Measurements from ENCODE around the gene TYSND1.
"Not testable (repeated sequence)": the region's sequence is repeated elsewhere in the genome, so short reads cannot be mapped to it uniquely, and the experiment has no call there.

The TYSND1 gene

DNA sequence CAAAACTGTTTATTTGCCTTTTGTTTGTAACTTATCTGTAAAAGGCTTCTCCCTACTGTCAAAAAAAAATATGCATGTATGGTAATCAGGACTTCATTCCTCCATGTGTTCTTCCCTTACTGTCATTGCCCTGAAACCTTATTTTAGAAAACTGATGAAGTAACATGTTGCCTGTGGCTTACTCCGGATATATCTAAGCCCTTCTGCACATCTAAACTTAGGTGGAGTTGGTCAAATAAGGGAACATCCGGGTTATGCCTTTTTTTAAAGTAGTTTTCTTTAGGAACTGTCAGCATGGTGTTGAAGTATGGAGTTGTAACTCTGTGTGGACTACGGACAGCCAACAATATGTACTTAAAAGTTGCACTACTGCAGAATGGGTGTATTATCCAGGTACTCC is 17.7 kb upstream of the TYSND1 start:
- DNase-seq (ENCODE audit: low spot score) = no peak

DNA sequence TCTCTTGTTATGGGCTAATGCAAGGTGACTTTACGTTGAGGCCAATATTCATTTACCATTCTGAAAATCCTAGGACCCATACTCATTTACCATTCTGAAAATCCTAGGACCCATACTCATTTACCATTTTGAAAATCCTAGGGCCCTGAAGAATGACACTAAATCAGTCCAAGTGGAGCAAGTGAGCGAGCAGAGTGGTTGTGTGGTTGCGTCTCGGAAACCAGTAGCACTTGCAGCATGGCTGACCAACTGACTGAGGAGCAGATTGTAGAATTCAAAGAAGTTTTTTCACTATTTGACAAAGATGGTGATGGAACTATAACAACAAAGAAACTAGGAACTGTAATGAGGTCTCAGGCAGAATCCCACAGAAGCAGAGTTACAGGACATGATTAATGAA is 16.9 kb upstream of the TYSND1 start:
- DNase-seq (ENCODE audit: low spot score) = no peak

- DNase-seq (ENCODE audit: low spot score) = no peak
These were observed 16.3 kb upstream of the TYSND1 start for GRCh38 chr10:70162892-70163201.

- DNase-seq (ENCODE audit: low spot score) = no peak
These were observed 15.8 kb upstream of the TYSND1 start for GRCh38 chr10:70162151-70162891.

DNA sequence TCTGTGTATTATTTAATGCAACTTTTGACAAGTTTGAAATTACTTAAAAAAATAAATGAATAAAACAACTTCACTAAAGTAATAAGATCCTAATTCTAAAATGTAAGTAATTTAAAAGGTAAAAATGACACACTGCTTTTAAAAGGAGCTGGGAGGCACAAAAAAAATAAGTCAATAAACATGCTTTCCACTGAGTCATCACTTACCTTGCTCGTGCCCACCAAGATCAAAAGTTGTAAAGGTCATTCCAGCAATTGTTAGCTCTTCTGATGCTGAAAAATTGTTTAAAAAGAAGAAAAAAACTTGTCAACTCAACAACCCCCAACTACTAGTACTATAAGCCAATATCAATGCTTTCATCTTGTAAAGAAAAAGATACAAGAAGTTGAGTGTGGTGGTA is 14.3 kb upstream of the TYSND1 start:
- DNase-seq (ENCODE audit: low spot score) = no peak

DNA sequence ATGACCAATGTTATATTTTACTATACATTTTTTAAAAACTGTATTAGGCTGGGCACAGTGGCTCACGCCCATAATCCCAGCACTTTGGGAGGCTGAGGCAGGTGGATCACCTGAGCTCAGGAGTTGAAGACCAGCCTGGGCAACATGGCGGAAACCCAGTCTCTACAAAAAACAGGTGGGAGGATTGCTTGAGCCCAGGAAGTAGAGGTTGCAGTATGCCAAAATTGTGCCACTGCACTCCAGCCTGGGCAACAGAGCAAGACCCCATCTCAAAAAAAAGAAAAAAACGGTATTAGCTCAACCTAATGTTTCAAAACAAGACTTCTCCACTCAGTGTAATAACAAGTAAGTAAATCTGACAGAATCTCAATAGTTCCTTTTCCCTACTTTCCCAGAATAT is 12.9 kb upstream of the TYSND1 start:
- DNase-seq (ENCODE audit: low spot score) = not testable (repeated sequence)

DNA sequence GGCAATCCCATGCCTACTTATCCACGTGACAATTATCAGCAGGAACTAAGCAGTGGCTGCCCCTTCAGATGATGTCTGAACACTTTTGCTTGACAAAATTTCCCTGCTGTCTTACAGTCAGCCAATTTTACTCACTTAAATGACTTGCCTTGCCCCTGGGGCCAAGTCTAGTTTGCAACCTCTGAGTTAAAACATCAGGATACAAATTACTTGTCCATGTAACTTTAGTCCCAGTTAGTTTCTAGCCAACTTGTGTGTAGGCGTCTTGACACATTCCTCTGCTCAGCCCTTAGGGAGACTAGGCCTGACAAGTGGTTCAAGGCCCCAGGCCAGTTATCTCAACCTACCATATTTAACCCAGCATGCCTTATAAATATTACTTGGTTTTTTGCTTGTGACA is 11.6 kb upstream of the TYSND1 start:
- no peak for DNase-seq (ENCODE audit: low spot score)

- no peak for DNase-seq (ENCODE audit: low spot score)
These were observed 8.8 kb upstream of the TYSND1 start for GRCh38 chr10:70155255-70155838.

- DNase-seq (ENCODE audit: low spot score) = no peak
These were observed 2.0 kb upstream of the TYSND1 start for GRCh38 chr10:70148516-70148915.

DNA sequence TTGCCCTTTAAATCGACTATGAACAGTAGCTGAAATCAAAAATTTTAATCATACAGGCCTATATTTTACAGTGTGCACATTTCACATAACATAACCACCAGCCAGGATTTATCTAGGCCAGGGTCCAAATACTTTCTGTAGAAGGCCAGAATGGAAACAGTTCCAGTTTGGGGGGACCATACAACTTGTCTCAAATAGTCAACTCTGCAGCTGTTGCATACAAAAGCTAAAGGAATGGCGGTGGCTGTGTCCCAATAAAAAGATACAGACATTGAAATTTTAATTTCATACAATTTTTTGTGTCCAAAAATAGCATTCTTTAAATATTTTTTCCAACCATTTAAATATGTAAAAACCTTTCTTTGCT is 742 bp upstream of the TYSND1 start:
- DNase-seq (ENCODE audit: low spot score) = no peak

GRCh38 chr10:70145666-70146488 is 623 bp downstream of the TYSND1 start:
- peak; percentile 58 for DNase-seq (ENCODE audit: low spot score)

DNA sequence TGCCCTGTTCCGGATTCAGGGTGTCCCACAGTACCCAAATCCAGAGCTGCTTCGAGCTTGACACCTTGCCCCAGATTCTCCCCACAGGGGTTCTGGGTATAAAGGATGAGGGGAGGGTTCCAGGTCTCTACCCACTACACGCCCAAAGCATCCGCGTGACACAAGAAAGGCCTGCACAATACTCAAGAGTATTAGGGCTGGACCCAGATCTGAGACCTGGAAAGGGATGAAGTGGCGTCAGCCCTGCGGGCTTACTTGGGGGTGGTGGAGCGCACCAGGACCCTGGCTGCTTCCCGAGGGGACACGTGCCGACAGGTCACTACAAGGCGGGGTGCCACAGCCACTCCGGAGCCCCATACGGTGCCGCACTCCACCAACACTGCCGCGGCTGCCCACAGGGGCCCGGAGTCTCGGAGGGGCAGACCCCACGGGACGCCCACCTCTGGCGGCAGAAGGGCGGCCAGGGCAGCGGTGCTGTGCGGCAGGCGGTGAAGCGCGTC is 1.3 kb downstream of the TYSND1 start:
- no peak for DNase-seq (ENCODE audit: low spot score)

GRCh38 chr10:70144372-70145110 is 2.0 kb downstream of the TYSND1 start:
- DNase-seq (ENCODE audit: low spot score) = no peak

DNA sequence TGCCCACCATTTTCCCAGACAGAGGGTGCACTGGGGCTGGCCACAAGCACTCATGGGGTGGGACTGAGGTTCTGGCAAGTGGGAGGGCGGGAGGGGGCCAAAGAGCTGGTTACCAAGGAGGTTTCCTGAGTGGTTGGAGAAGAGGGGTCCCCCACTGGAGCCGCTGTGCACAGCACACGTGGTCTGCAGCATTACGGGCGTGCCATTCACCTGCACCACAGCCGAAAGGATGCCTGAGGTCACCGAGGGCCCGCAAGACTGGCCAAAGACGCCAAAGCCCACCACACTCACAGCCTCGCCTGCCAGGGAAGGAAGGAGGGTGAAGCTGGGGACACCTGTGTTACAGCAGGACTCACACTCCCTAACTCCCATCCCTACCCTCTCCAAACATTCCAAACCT is 3.9 kb downstream of the TYSND1 start:
- DNase-seq (ENCODE audit: low spot score) = no peak

- DNase-seq (ENCODE audit: low spot score) = no peak
These were observed 6.2 kb downstream of the TYSND1 start for GRCh38 chr10:70140297-70140696.

DNA sequence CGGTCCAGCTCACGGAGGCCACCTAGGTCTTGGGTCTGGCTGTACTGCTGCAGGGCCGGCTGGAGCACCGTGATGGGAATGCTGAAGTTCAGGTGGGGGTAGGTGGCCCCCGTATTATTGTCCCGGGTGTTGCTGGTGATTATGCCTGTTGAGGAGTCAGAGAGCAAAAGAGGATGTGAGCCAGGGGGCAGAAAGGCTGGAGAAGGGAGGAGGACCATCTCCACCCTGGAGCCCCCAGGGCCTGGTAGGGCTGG is 6.6 kb downstream of the TYSND1 start:
- no peak for DNase-seq (ENCODE audit: low spot score)

GRCh38 chr10:70139151-70139996 is 7.1 kb downstream of the TYSND1 start:
- DNase-seq (ENCODE audit: low spot score) = no peak

DNA sequence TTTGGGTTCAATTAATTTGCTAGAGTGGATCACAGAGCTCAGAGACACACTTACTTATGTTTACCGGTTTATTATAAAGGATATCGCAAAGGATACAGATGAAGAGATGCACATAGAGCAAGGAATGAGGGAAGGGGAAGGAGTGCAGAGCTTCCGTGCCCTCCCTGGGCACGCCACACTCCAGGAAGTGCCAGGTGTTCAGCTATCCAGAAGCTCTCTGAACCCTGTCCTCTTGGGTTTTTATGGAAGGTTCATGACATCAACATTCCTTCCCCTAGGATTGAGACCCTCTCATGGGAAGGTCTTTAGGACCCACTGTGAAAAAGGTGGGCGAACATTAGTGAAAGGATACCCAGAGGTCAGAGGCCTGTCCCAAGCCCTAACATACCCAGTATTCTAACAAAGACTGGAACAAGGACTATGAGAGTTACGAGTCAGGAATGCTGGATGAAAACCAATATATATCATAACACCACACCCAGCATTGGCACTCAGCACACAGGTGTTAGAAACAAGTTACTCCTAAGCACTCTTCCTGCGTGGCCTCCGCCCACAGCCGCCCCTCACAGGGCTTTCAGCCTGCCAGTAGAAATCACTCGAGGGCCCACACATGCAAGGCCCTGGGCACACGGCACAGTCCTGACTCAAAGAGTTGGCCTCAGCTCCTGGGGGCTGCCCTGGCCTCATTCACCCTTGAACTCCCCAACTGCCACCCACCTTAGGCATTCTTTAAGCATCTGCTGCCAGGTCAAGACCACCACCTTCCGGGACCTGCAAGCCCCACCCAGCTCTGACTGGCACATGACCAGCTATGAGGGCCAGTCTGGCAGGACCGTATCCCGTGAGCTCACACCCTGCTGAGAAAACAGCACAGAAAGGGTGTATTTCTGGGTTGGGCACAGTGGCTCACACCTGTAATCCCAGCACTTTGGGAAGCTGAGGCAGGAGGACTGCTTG is 8.3 kb downstream of the TYSND1 start:
- DNase-seq (ENCODE audit: low spot score) = no peak

DNA sequence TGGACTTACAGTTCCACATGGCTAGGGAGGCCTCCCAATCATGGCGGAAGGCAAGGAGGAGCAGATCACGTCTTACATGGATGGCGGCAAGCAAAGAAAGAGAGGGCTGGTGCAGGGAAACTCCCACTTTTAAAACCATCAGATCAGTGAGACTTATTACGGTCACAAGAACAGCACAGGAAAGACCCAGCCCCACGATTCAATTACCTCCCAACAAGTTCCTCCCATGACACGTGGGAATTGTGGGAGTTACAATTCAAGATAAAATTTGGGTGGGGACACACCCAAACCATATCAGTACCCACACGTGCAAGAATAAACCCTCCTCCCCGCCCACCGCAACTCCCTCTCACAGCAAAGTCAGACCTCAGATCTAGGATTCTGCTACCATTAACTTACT is 9.4 kb downstream of the TYSND1 start:
- no peak for DNase-seq (ENCODE audit: low spot score)

- no peak for DNase-seq (ENCODE audit: low spot score)
These were observed 10.8 kb downstream of the TYSND1 start for GRCh38 chr10:70135684-70136083.

GRCh38 chr10:70135046-70135445 is 11.5 kb downstream of the TYSND1 start:
- no peak for DNase-seq (ENCODE audit: low spot score)
